Hepatocyte (in vitro differentiated cells): ENCODE measurements around the gene AXIN1. TPM values are rescaled to one million over a fixed set of nuclear protein-coding genes. Genes with fewer than 3 reads are reported as not detected.

Experiments used
- DNase-seq: peaks from one replicate; pipeline ENCODE4 v3.0.0-alpha.2; 2016; ENCODE audit warnings: low spot score
- H2AFZ ChIP-seq: fragments of 200-600 bp; sonication (generic); 2 replicates; pipeline ENCODE4 v1.6.0; 2016; ENCODE audit warnings: antibody characterized with exemption, mild to moderate bottlenecking
- H3K27ac ChIP-seq: fragments of 200-600 bp; sonication (generic); 2 replicates; pipeline ENCODE4 v1.5.1; 2016; ENCODE audit warnings: mild to moderate bottlenecking
- H3K27me3 ChIP-seq: fragments of 200-600 bp; sonication (generic); 2 replicates; pipeline ENCODE4 v1.6.1; 2016
- H3K36me3 ChIP-seq: fragments of 200-600 bp; sonication (generic); replicated peaks from 2 replicates; pipeline ENCODE4 v1.5.1; 2016; ENCODE audit warnings: low read depth; ENCODE audit not compliant: insufficient read depth
- H3K4me1 ChIP-seq: fragments of 200-600 bp; sonication (generic); 2 replicates; pipeline ENCODE4 v1.5.1; 2016; ENCODE audit warnings: mild to moderate bottlenecking, moderate library complexity; ENCODE audit not compliant: insufficient read depth
- H3K4me2 ChIP-seq: fragments of 200-600 bp; sonication (generic); 2 replicates; pipeline ENCODE4 v1.6.0; 2016
- H3K4me3 ChIP-seq: fragments of 200-600 bp; sonication (generic); 2 replicates; pipeline ENCODE4 v1.5.1; 2016; ENCODE audit warnings: mild to moderate bottlenecking
- H3K79me2 ChIP-seq: fragments of 200-600 bp; sonication (generic); 2 replicates; pipeline ENCODE4 v1.6.0; 2017; ENCODE audit warnings: mild to moderate bottlenecking
- H3K9me2 ChIP-seq: fragments of 200-600 bp; sonication (generic); replicated peaks from 2 replicates; pipeline ENCODE4 v1.6.0; 2017; ENCODE audit warnings: mild to moderate bottlenecking; ENCODE audit not compliant: insufficient read depth
- H3K9me3 ChIP-seq: fragments of 200-600 bp; sonication (generic); 2 replicates; pipeline ENCODE4 v1.5.1; 2016; ENCODE audit warnings: low read depth, mild to moderate bottlenecking
- H4K20me1 ChIP-seq: fragments of 200-600 bp; sonication (generic); 2 replicates; pipeline ENCODE4 v1.6.0; 2016; ENCODE audit warnings: mild to moderate bottlenecking; ENCODE audit not compliant: insufficient read depth, poor library complexity, severe bottlenecking
- CTCF ChIP-seq: fragments of 200-600 bp; sonication (generic); IDR thresholded peaks from 2 replicates; pipeline ENCODE4 v1.5.1; 2016; ENCODE audit warnings: antibody characterized with exemption, mild to moderate bottlenecking; ENCODE audit not compliant: poor library complexity
- EZH2 ChIP-seq: fragments of 200-600 bp; sonication (generic); IDR thresholded peaks from 2 replicates; pipeline ENCODE4 v1.6.1; 2016; ENCODE audit warnings: antibody characterized with exemption, mild to moderate bottlenecking, borderline replicate concordance
- EZH2phosphoT487 ChIP-seq: fragments of 200-600 bp; sonication (generic); IDR thresholded peaks from one replicate; pipeline ENCODE4 v1.6.1; 2018; ENCODE audit warnings: antibody characterized with exemption, mild to moderate bottlenecking, low read depth, moderate library complexity; ENCODE audit not compliant: unreplicated experiment, severe bottlenecking
- WGBS: methylation state at CpG from one replicate; pipeline ENCODE4 v1.1.6; 2016; ENCODE audit warnings: low lambda C conversion rate; ENCODE audit errors: missing lambda C conversion rate; 5-methylcytosine and 5-hydroxymethylcytosine counted together
- polyA plus RNA-seq: library from polyadenylated mRNA; unstranded; fragments of >200 nt; fragmentation: Nextera tagmentation; extraction: Ambion mirVana; gene quantifications from 2 replicates; pipeline ENCODE4 v1.2.1, GENCODE V29; 2016
- total RNA-seq: library from RNA; depleted of rRNA; stranded (reverse); fragments of >200 nt; gene quantifications from 2 replicates; pipeline ENCODE4 v1.2.3, GENCODE V29; 2014

AXIN1 gene
- total and polyA plus RNA-seq, 2 experiments from 2014 or later, result 16.1 to 27.2 TPM

- DNase-seq, result no peak
- Histone ChIP-seq H3K4me1 (peaks cover 15% of the 10 kb centered on the region), H3K4me2 (no peak overlapping the region), H3K9me2 (no peaks in the 10 kb centered on the region), H3K9me3 (no peaks in the 10 kb centered on the region), H3K4me3 (no peak overlapping the region), H3K27ac (no peak overlapping the region), H3K27me3 (no peaks in the 10 kb centered on the region), H2AFZ (no peak overlapping the region), H3K36me3 (no peaks in the 10 kb centered on the region), H3K79me2 (peaks cover 42% of the 10 kb centered on the region), H4K20me1 (no peaks in the 10 kb centered on the region)
- WGBS, result 90% methylated on average over 12 of the region's 12 CpGs
- no peak for TF ChIP-seq EZH2phosphoT487
Measured at GRCh38 chr16:249431-249830, 103.1 kb downstream of the AXIN1 start.

GRCh38 chr16:247027-247426 lies 105.5 kb downstream of the AXIN1 start:
- H3K79me2 ChIP-seq, result peaks cover 59% of the 10 kb centered on the region
- no peaks in the 10 kb centered on the region for H3K36me3 ChIP-seq
- no peak overlapping the region for H2AFZ ChIP-seq
- H3K4me1 ChIP-seq, result peaks cover 13% of the 10 kb centered on the region
- no peak overlapping the region for H3K4me3 ChIP-seq
- H4K20me1 ChIP-seq, result no peaks in the 10 kb centered on the region
- H3K9me2 ChIP-seq, result no peaks in the 10 kb centered on the region
- H3K9me3 ChIP-seq, result no peaks in the 10 kb centered on the region
- H3K27me3 ChIP-seq, result no peaks in the 10 kb centered on the region
- H3K27ac ChIP-seq, result no peak overlapping the region
- TF ChIP-seq EZH2 (no peak), CTCF (no peak), EZH2phosphoT487 (no peak)
- no peak for DNase-seq
- WGBS, result over 99% methylated on average over 12 of the region's 12 CpGs
- no peak overlapping the region for H3K4me2 ChIP-seq

- H2AFZ ChIP-seq, result no peak overlapping the region
- no peak overlapping the region for H3K4me2 ChIP-seq
- H3K9me3 ChIP-seq, result no peaks in the 10 kb centered on the region
- peaks cover 73% of the 10 kb centered on the region for H3K79me2 ChIP-seq
- TF ChIP-seq EZH2, result no peak
- TF ChIP-seq EZH2phosphoT487, result no peak
- TF ChIP-seq CTCF, result no peak
- H3K27me3 ChIP-seq, result no peaks in the 10 kb centered on the region
- H3K4me1 ChIP-seq, result peaks cover 4% of the 10 kb centered on the region
- DNase-seq, result no peak
- 96% methylated on average over 9 of the region's 9 CpGs for WGBS
- H4K20me1 ChIP-seq, result peaks cover 4% of the 10 kb centered on the region
- no peaks in the 10 kb centered on the region for H3K9me2 ChIP-seq
- no peak overlapping the region for H3K4me3 ChIP-seq
- H3K36me3 ChIP-seq, result no peaks in the 10 kb centered on the region
- H3K27ac ChIP-seq, result no peak overlapping the region
Measured at GRCh38 chr16:245105-245504, 107.4 kb downstream of the AXIN1 start.

GRCh38 chr16:243348-243747 lies 109.2 kb downstream of the AXIN1 start:
- Histone ChIP-seq H3K9me3 (no peaks in the 10 kb centered on the region), H3K27me3 (no peaks in the 10 kb centered on the region), H4K20me1 (peaks cover 4% of the 10 kb centered on the region), H3K36me3 (no peaks in the 10 kb centered on the region), H3K4me2 (no peak overlapping the region), H2AFZ (no peak overlapping the region), H3K79me2 (peaks cover 80% of the 10 kb centered on the region), H3K9me2 (no peaks in the 10 kb centered on the region), H3K4me1 (no peaks in the 10 kb centered on the region), H3K4me3 (no peak overlapping the region), H3K27ac (no peak overlapping the region)
- WGBS, result 85% methylated on average over 4 of the region's 4 CpGs
- DNase-seq, result no peak
- TF ChIP-seq CTCF (no peak), EZH2phosphoT487 (no peak), EZH2 (no peak)
